ENCODE results near the gene EIF4G3.

- TF ChIP-seq CTCF (conservative IDR thresholded peaks at IDR 0.05) (no peak), ZFX (IDR thresholded peaks at IDR 0.05) (no peak)
These were observed 355.2 kb downstream of the EIF4G3 start for GRCh38 chr1:20821466-20821865.

Data from C4-2B (cell line).